Fibroblast of lung (primary cell): Measurements from ENCODE around the gene TOX4.
"Not testable (repeated sequence)": the region's sequence is repeated elsewhere in the genome, so short reads cannot be mapped to it uniquely, and the experiment has no call there.

Source experiments
- CTCF ChIP-seq, 2 donors: IDR thresholded peaks in 1 of 2; conservative IDR thresholded peaks in 1 of 2; 1 replicate in 1 of 2; 2 replicates in 1 of 2; pipeline ENCODE4 v1.5.1; 2011 to 2012; ENCODE audit warnings: low read length in 2 of 2, control low read depth in 1 of 2, inconsistent platforms in 1 of 2, low read depth in 1 of 2, mild to moderate bottlenecking in 1 of 2
- EZH2 ChIP-seq: IDR thresholded peaks from 2 replicates; pipeline ENCODE4 v1.5.1; 2012; ENCODE audit warnings: low read length, control low read depth, mild to moderate bottlenecking; ENCODE audit errors: missing control alignments

GRCh38 chr14:21544588-21544987 lies 67.6 kb downstream of the TOX4 start:
- TF ChIP-seq CTCF (conservative IDR thresholded peaks at IDR 0.05 in 1 of 2, IDR thresholded peaks at IDR 0.05 in 1 of 2; ENCODE audit: low read depth in 1 of 2, low read length in 2 of 2); EZH2: not testable (repeated sequence)
